Hematopoietic multipotent progenitor cell treated with erythropoietin and hydrocortisone succinate and interleukin-3 and kit ligand, for 4 days (in vitro differentiated cells): Measurements from ENCODE around the gene GOLGA6L25.
"Not testable (repeated sequence)": the region's sequence is repeated elsewhere in the genome, so short reads cannot be mapped to it uniquely, and the experiment has no call there.

ENCODE experiments used
- DNase-seq: peaks from one replicate; pipeline ENCODE4 v3.0.0-alpha.2; 2015

GOLGA6L25 gene

GRCh38 chr15:28553268-28553667 is at the start of gene GOLGA6L25:
GOLGA6L25 (plus strand) TSS chr15:28553568; CDS start chr15:28553629, 61 bp downstream.
- DNase-seq: not testable (repeated sequence)

- not testable (repeated sequence) for DNase-seq
These were observed 45.0 kb upstream of the GOLGA6L25 start for GRCh38 chr15:28508217-28508889.

GRCh38 chr15:28514128-28514527 is 39.2 kb upstream of the GOLGA6L25 start:
- not testable (repeated sequence) for DNase-seq

GRCh38 chr15:28515208-28515607 is 38.2 kb upstream of the GOLGA6L25 start:
- DNase-seq: not testable (repeated sequence)

GRCh38 chr15:28532954-28533353 is 20.4 kb upstream of the GOLGA6L25 start, which contains the start of gene GOLGA8G:
GOLGA8G (minus strand) TSS chr15:28532971; CDS start chr15:28532909, 62 bp downstream.
- DNase-seq: not testable (repeated sequence)

- not testable (repeated sequence) for DNase-seq
These were observed 20.0 kb downstream of the GOLGA6L25 start for GRCh38 chr15:28573351-28573750.

- DNase-seq: not testable (repeated sequence)
These were observed 35.7 kb downstream of the GOLGA6L25 start for GRCh38 chr15:28588977-28589606.

GRCh38 chr15:28589769-28590168 is 36.4 kb downstream of the GOLGA6L25 start:
- DNase-seq: not testable (repeated sequence)

GRCh38 chr15:28592395-28592794 is 39.0 kb downstream of the GOLGA6L25 start:
- not testable (repeated sequence) for DNase-seq

GRCh38 chr15:28593424-28594129 is 40.2 kb downstream of the GOLGA6L25 start:
- not testable (repeated sequence) for DNase-seq

GRCh38 chr15:28597471-28597870 is 44.1 kb downstream of the GOLGA6L25 start:
- DNase-seq: not testable (repeated sequence)

- not testable (repeated sequence) for DNase-seq
These were observed 44.8 kb downstream of the GOLGA6L25 start for GRCh38 chr15:28598209-28598608.

GRCh38 chr15:28602152-28602551 is 48.8 kb downstream of the GOLGA6L25 start:
- DNase-seq: not testable (repeated sequence)
